Measurements from ENCODE around the gene RIN3. TPM values are rescaled to one million over a fixed set of nuclear protein-coding genes. Genes with fewer than 3 reads are reported as not detected.

Gene RIN3
- total and polyA plus RNA-seq, 2 experiments from 2014 or later, result 1.8 to 7.0 TPM

DNA sequence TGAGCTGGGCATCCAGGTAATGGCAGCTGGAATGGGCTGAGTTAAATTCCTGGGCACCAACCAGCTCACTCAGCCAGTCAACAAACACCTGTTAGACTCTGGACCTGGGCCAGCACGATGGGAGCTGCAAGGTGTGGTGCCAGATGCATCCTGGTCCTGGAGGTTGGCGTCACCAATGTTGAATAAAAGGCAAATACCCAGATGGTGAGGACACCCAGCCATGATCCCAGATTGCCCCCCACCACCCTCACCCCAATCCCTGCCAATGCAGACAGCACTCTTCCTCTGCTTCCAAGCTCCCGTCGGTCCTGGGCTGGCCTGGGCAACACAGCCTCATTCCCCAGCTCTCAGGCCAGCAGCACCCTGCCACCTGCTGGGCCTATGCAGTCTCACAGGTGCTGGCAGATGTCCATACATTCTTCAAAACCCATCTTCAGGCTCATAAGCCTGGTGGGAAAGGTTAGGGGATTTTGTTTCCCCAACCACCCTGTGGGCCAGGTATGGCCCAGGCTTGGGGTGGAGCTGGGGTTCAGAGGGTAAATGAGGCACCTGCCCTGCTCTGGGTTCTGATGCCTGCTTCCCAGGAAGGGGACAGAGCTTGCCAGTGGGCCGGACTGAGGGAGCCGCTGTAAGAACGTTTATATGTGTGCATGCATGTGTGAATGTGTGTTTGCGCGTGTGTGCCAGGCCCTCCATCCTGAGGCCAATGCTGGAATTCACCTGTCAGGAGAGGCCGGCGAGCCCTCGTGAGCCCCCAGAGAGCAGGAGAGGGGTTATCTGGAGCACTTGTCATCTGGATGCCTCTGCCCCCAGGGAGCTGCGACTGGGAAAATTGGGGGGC, 176.8 kb downstream of the RIN3 start:
- Histone ChIP-seq H3K27me3 (replicated peaks; ENCODE audit: insufficient read depth) (no peaks in the 10 kb centered on the region), H2AFZ (no peak overlapping the region), H3K27ac (no peak overlapping the region), H3K4me1 (ENCODE audit: insufficient read depth) (peaks cover 5% of the 10 kb centered on the region), H3K36me3 (ENCODE audit: low read depth) (no peaks in the 10 kb centered on the region), H3K4me2 (ENCODE audit: unreplicated experiment) (no peak overlapping the region), H3K79me2 (ENCODE audit: insufficient read depth) (no peaks in the 10 kb centered on the region), H3K9me3 (ENCODE audit: low read depth) (no peaks in the 10 kb centered on the region), H3K9ac (no peak overlapping the region), H4K20me1 (ENCODE audit: insufficient read depth) (no peaks in the 10 kb centered on the region), H3F3A (ENCODE audit: insufficient read depth) (no peaks in the 10 kb centered on the region), H3K4me3 (no peak overlapping the region), H3K9me2 (ENCODE audit: insufficient read depth) (no peaks in the 10 kb centered on the region)
- peak; percentile 74 for DNase-seq
- in situ Hi-C loops (cut with MboI), result no loop called here
- TF ChIP-seq EZH2 (IDR thresholded peaks at IDR 0.05; ENCODE audit: insufficient read depth, poor library complexity, severe bottlenecking), result no peak
- no peak for TF ChIP-seq EZH2phosphoT487 (IDR thresholded peaks at IDR 0.05; ENCODE audit: insufficient read depth, low read depth)
- WGBS, 2 experiments (ENCODE audit: low coverage in 1 of 2, low lambda C conversion rate in 2 of 2, missing lambda C conversion rate in 2 of 2), result 91 to 93% methylated on average over 13 of the region's 13 CpGs

DNA sequence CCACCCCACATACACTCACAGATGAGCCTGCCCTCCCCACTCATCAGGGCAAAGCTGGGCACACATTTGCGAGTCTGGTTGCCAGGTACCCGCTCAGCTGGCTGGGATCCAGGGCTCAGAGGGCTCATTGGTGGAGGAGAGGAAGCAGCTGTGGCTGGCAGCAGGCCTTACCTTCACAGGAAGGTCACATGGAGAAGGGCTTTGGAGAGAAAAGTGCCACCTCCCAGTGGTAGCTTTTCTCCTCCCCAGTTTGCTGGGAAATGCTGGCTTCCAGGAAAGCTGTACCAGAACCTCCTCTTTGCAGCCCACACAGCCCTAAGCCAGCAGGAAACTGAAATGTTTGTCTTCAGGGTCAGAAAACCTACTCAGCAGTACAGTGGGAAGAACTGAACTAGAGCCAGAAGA, 179.2 kb downstream of the RIN3 start:
- Histone ChIP-seq H4K20me1 (ENCODE audit: insufficient read depth) (no peaks in the 10 kb centered on the region), H3F3A (ENCODE audit: insufficient read depth) (no peaks in the 10 kb centered on the region), H3K27ac (no peak overlapping the region), H2AFZ (no peak overlapping the region), H3K4me1 (ENCODE audit: insufficient read depth) (peaks cover 5% of the 10 kb centered on the region), H3K4me3 (no peak overlapping the region), H3K79me2 (ENCODE audit: insufficient read depth) (no peaks in the 10 kb centered on the region), H3K9me3 (ENCODE audit: low read depth) (no peaks in the 10 kb centered on the region), H3K27me3 (replicated peaks; ENCODE audit: insufficient read depth) (no peaks in the 10 kb centered on the region), H3K36me3 (ENCODE audit: low read depth) (no peaks in the 10 kb centered on the region), H3K4me2 (ENCODE audit: unreplicated experiment) (no peak overlapping the region), H3K9ac (no peak overlapping the region), H3K9me2 (ENCODE audit: insufficient read depth) (no peaks in the 10 kb centered on the region)
- in situ Hi-C loops (cut with MboI), result no loop called here
- WGBS, 2 experiments (ENCODE audit: low coverage in 1 of 2, low lambda C conversion rate in 2 of 2, missing lambda C conversion rate in 2 of 2), result 17 to 33% methylated on average over 2 of the region's 2 CpGs
- DNase-seq, result peak; percentile 20
- no peak for TF ChIP-seq EZH2phosphoT487 (IDR thresholded peaks at IDR 0.05; ENCODE audit: insufficient read depth, low read depth)
- TF ChIP-seq EZH2 (IDR thresholded peaks at IDR 0.05; ENCODE audit: insufficient read depth, poor library complexity, severe bottlenecking), result no peak

DNA sequence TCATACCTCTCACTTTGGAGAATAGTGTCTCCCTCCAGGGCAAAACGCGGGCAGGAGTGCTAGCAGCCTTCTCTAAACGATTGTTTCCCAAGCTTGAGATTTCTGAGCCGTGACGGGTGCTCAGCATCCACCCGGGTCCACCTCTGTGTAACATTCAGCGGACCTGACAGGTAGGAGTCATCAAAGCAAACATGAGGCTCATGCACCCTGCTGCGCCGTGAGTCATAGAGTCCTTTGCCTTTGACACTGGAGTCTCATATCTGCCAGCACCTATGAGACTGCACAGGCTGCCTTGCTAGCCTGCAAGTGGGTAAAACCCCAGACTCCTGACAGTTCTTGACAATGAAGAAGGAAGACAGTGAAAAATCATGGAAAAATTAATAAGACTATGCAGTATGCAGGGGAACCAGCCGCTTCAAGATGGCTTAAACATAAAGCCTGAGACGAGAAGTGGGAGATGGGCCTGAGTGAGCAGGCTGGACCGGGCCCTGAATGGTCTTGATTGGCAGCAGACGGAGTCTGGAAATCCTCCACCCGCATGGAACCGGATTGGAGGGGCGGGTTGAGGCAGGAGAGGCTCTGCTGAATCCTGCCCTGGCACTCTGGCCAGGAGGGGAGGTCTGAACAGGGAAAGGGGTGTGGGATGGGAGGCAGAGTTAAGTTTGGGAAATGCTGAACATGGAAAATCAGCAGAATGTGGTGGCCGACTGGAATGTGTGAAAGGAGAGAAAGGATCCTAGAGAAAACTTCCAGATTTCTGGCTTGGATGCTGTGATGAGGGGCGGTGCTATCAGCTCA, 180.6 kb downstream of the RIN3 start:
- DNase-seq, result peak; percentile 13
- Histone ChIP-seq H3F3A (ENCODE audit: insufficient read depth) (no peaks in the 10 kb centered on the region), H3K4me2 (ENCODE audit: unreplicated experiment) (peak overlapping the region; percentile 20), H3K9me3 (ENCODE audit: low read depth) (no peaks in the 10 kb centered on the region), H3K9me2 (ENCODE audit: insufficient read depth) (no peaks in the 10 kb centered on the region), H3K9ac (no peak overlapping the region), H4K20me1 (ENCODE audit: insufficient read depth) (no peaks in the 10 kb centered on the region), H3K27ac (no peak overlapping the region), H3K4me3 (no peak overlapping the region), H3K79me2 (ENCODE audit: insufficient read depth) (no peaks in the 10 kb centered on the region), H3K4me1 (ENCODE audit: insufficient read depth) (peaks cover 5% of the 10 kb centered on the region), H3K27me3 (replicated peaks; ENCODE audit: insufficient read depth) (no peaks in the 10 kb centered on the region), H3K36me3 (ENCODE audit: low read depth) (no peaks in the 10 kb centered on the region), H2AFZ (no peak overlapping the region)
- in situ Hi-C loops (cut with MboI), result no loop called here
- no peak for TF ChIP-seq EZH2phosphoT487 (IDR thresholded peaks at IDR 0.05; ENCODE audit: insufficient read depth, low read depth)
- TF ChIP-seq EZH2 (IDR thresholded peaks at IDR 0.05; ENCODE audit: insufficient read depth, poor library complexity, severe bottlenecking), result no peak
- 53 to 56% methylated on average over 17 to 18 of the region's 18 CpGs for WGBS, 2 experiments (ENCODE audit: low coverage in 1 of 2, low lambda C conversion rate in 2 of 2, missing lambda C conversion rate in 2 of 2)

DNA sequence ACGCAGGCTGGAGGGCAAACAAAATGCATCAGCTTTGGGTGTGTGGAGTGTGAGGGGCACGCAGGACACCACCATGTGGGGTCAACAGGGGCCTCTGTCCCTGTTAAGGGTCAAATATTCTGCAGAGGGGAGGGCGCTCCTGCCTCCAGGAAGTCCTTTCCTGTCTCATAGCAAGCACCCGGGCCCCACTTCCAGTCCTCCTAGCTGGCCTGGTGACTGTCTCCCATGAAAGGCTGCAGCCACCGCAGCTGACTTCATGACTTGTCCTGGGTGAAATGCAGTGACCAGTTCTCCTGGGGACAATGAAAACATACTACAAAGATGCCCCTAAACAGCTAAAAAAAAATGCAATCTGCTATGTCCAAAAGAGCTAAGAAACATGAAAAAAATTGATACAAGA, 181.2 kb downstream of the RIN3 start:
- Histone ChIP-seq H3K9me3 (ENCODE audit: low read depth) (no peaks in the 10 kb centered on the region), H3K4me2 (ENCODE audit: unreplicated experiment) (peak overlapping the region; percentile 20), H3K4me1 (ENCODE audit: insufficient read depth) (peaks cover 5% of the 10 kb centered on the region), H3K79me2 (ENCODE audit: insufficient read depth) (no peaks in the 10 kb centered on the region), H2AFZ (no peak overlapping the region), H3K27me3 (replicated peaks; ENCODE audit: insufficient read depth) (no peaks in the 10 kb centered on the region), H3K9ac (no peak overlapping the region), H3K36me3 (ENCODE audit: low read depth) (no peaks in the 10 kb centered on the region), H3F3A (ENCODE audit: insufficient read depth) (no peaks in the 10 kb centered on the region), H3K9me2 (ENCODE audit: insufficient read depth) (no peaks in the 10 kb centered on the region), H3K27ac (no peak overlapping the region), H4K20me1 (ENCODE audit: insufficient read depth) (no peaks in the 10 kb centered on the region), H3K4me3 (no peak overlapping the region)
- WGBS, 2 experiments (ENCODE audit: low coverage in 1 of 2, low lambda C conversion rate in 2 of 2, missing lambda C conversion rate in 2 of 2), result 15% methylated on average over 5 of the region's 5 CpGs
- TF ChIP-seq EZH2 (IDR thresholded peaks at IDR 0.05; ENCODE audit: insufficient read depth, poor library complexity, severe bottlenecking) (no peak), EZH2phosphoT487 (IDR thresholded peaks at IDR 0.05; ENCODE audit: insufficient read depth, low read depth) (no peak)
- in situ Hi-C loops (cut with MboI), result no loop called here
- peak; percentile 30 for DNase-seq
